ENCODE results near the gene PRDX5. TPM values are rescaled to one million over a fixed set of nuclear protein-coding genes. Genes with fewer than 3 reads are reported as not detected.

The PRDX5 gene
- total and polyA plus RNA-seq, 9 of the 15 experiments (the other 6 are each of a cell fraction or from before 2014, with no cell fraction given) = 40.8 to 327 (median 204) TPM

DNA sequence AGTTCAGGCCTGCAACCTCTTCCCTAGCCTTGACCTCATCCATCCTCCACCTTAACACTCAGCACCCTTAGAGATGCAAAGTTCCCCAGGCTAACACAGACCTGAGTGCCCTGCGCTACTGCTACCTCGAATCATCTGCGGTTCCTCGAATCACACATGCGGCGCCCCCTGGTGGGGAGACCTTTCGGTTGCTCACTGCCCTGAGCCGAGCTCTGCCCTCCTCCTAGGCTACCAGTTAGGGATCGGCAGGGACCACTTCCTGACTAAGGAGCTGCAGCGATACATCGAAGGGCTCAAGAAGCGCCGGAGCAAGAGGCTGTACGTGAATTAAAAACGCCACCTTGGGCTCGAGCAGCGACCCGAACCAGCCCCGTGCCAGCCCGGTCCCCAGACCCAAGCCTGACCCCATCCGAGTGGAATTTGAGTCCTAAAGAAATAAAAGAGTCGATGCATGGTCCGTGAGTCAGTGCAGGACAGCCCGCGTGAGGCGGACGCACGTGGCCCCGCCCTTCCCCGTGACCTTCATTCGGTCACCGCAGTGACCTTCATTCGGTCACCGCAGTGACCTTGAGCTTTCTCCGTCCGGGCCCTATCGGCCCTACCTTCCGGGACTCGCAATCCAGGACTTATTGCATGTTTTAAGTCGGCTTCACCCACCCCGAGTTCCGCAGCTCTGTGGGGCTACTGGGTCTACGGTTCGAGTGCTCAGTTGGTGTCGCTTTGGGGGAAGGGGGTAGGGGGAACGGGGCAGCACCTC lies 13.4 kb upstream of the PRDX5 start (continued):
- TF ChIP-seq POLR2G (IDR thresholded peaks at IDR 0.05; ENCODE audit: low read depth, low read length) (peak; percentile 75), E2F1 (CRISPR knock-in tag; IDR thresholded peaks at IDR 0.05) (no peak), ERF (CRISPR knock-in tag; IDR thresholded peaks at IDR 0.05) (0 out of 2 replicates have a peak, but pooled peaks have one; percentile 35), ZNF253 (CRISPR knock-in tag; conservative IDR thresholded peaks at IDR 0.05) (no peak), KHSRP (IDR thresholded peaks at IDR 0.05) (no peak), SMAD1 (IDR thresholded peaks at IDR 0.05; ENCODE audit: low read depth, low read length, partially characterized antibody) (peak; percentile 6), ZNF347 (CRISPR knock-in tag; IDR thresholded peaks at IDR 0.05; ENCODE audit: low read depth) (no peak), ATF3 (IDR thresholded peaks at IDR 0.05) (peak; percentile 54), ATF3 (CRISPR knock-in tag; conservative IDR thresholded peaks at IDR 0.05) (0 out of 2 replicates have a peak, but pooled peaks have one; percentile 61), SNIP1 (IDR thresholded peaks at IDR 0.05; ENCODE audit: low read depth) (no peak), DIDO1 (tag; IDR thresholded peaks at IDR 0.05; ENCODE audit: low read depth) (no peak), ZNF668 (CRISPR knock-in tag; IDR thresholded peaks at IDR 0.05) (no peak), STAT6 (CRISPR knock-in tag; IDR thresholded peaks at IDR 0.05) (no peak), MED1 (CRISPR knock-in tag; IDR thresholded peaks at IDR 0.05; ENCODE audit: borderline replicate concordance) (no peak), ZKSCAN8 (CRISPR knock-in tag; IDR thresholded peaks at IDR 0.05) (no peak), NBN (IDR thresholded peaks at IDR 0.05; ENCODE audit: low read depth) (no peak), NONO (IDR thresholded peaks at IDR 0.05; ENCODE audit: low read depth in 2 of 2, low read length in 1 of 2) (no peak), PKNOX1 (IDR thresholded peaks at IDR 0.05) (peak; percentile 21; the same call in 1 of the 2 replicates), HNRNPK (IDR thresholded peaks at IDR 0.05; ENCODE audit: low read depth, low read length, poor library complexity, severe bottlenecking) (no peak)
